Measurements from ENCODE around the gene SOX13.

Gene SOX13

DNA sequence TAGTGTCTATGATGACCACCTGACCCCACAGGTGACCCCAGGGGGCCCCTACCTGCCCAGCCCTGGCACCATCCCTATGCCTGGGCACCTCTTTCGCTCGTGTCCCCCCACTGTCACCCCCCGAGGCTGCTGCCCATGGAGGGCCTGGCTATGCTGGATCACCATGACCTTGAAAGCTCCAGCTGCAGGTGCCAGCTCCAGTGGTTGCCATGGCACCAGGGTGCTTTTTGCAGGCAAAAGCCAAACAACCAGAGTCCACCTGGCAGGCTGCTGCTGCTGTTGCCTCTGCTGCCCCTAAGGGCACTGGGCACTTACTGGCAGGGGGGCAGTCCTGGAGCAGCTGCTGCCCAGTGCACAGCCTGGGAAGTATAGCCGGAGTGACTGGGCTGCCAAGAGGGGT is 57.3 kb downstream of the SOX13 start:
- DNase-seq (ENCODE audit: low read depth in 2 of 2, low spot score in 1 of 2): no peak

DNA sequence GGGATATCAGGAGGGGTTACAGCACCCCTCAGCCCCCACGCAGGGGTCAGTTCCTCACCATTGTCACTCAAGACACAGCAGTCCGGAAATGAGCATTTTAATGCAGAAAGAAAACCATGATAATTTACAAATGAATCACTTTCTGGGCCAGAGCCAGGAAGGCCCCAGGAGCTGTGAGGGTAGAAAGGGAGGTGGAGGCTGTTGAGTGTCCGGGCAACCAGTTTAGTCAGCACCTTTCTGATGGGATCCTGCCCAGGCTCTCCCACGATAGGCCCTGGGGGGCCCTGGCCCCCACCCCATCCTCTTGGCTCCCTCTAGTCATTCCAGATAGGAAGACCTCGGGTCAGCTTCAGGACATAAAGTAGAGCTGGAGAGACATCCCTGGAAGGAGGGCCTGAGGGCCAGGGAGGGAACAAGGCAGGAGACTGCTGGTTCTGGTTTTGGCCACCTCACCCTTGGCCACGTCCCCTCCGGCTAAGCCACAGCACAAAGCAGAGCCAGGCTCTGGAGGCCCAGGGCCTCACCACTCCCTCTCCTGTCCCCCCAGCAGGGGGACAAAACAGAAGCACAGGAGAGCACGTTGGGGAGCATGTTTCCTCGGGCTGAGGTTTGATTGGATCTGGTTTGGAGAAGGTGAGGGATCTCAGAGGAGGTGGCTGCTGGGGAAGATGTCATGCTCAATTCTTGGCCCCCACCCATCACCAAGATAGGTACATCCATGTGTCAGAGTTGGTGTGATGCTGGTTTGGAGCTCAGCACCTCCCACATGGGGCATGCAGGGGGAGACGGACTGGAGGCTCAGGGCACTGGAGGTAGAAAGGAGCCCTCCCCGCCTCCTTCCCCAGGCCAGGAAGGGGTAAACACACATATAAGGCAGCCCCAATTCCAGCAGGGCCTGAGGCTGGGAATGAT is 58.3 kb downstream of the SOX13 start:
- DNase-seq (ENCODE audit: low read depth in 2 of 2, low spot score in 1 of 2): no peak

DNA sequence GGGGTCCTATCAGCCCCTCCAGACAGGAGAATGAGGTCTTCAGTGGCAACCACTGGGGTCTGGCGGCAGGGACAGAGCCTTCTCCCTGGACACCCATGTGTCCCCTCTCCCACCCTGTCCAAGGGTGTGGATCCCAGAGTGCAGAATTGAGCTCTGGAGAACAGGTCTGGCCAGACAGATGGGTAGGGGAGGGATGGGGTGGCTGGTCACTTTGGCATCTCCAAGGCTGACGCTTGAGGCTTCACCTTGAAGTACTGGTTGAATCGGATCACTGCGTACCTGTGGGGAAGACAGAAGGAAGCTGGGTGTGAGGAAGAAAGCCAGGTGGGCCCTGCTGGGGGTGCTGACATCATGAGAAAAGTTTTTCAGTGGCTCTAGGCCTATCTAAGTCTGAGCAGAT is 59.1 kb downstream of the SOX13 start:
- no peak for DNase-seq (ENCODE audit: low read depth in 2 of 2, low spot score in 1 of 2)

DNA sequence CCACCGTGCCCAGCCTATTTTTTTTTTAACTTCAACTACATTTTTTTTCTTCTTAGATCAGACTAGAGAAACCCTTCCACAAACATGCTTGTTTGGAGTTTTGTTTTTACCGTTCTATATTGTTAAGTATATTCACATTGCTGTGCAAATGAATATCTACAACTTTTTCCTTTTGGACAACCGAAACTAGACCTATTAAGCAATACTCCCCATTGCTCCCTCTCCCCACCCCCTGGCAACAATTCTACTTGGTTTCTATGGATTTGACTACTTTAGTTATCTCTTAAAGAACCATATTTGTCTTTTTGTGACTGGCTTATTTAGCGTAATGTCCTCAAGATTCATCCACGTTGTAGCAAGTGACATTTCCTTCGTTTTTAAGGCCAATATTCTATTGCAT is 59.8 kb downstream of the SOX13 start:
- no peak for DNase-seq (ENCODE audit: low read depth in 2 of 2, low spot score in 1 of 2)

DNA sequence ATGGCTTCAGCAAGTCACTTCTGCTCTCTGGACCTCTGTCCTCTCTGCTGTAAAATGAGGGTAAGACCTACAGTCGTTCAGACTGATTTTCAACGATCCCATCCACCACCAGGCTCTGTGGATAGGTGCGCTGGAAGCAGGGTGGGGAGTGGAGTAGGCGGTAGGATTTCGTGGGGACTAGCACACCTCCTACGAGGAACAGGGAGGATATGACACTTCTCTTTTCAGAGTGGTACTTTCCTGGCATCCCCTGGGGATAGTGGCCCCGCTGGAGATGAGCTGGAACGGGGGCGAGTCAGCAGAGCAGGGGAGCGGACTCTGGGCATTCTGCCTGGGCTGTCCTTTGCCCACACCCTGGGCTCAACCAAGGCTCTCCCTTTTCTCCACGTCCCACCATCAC is 61.2 kb downstream of the SOX13 start:
- no peak for DNase-seq (ENCODE audit: low read depth in 2 of 2, low spot score in 1 of 2)

DNA sequence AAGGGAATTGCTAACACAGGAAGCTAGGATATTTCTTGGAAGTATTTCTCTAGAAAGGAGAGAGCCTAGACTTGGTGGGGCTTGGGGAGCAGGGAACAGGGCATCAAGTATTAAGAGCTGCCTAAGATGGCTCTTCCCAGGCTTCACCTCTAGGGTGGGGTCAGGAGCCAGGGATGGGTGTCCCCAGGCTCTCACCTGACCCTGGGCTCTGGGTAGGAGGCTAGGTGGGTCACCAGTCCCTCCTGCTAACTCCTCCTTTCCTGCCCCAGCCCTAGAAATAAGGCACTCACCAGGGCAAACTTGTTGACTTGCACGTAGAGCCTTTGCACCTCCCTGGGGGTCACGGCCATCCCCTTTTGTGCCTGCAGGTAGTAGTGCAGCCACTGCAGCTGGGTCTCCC is 63.9 kb downstream of the SOX13 start:
- no peak for DNase-seq (ENCODE audit: low read depth in 2 of 2, low spot score in 1 of 2)

DNA sequence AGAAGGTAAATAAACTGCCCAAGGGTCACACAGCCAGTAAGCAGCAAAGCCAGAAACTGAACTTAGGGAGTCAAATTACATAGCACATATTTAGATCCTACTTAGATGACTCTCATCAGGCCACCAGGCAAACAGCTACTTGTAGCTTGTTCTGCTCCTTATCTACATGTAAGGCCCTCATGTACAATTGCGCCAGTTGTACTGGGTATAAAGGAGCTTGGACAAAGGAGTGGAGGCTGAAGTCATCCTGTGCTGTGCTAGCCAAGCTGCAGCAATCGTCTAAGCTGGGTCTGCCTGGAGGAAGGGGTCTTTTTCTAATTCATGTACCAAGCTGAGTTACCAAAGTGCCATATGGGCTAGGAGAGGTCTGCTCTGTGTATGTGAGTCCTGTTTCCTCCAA is 66.2 kb downstream of the SOX13 start:
- DNase-seq (ENCODE audit: low read depth in 2 of 2, low spot score in 1 of 2): no peak

DNA sequence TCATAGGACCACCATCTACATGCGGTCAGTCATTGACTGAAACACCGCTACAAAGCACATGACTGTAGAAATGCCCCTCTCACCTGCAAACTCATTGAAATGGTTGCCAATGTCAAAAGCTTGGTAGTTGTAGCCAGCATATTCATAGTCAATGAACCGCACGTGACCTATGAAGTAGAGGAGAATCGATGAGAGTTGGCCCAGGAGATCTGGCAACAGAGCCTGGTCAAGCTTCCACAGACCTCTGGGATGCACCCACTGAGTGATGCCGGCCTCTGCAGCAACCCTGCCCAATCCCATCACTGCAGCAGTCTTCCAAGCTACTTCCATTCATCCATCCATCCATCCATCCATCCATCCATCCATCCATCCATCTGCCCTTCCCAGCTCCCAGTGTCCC is 67.0 kb downstream of the SOX13 start:
- no peak for DNase-seq (ENCODE audit: low read depth in 2 of 2, low spot score in 1 of 2)

DNA sequence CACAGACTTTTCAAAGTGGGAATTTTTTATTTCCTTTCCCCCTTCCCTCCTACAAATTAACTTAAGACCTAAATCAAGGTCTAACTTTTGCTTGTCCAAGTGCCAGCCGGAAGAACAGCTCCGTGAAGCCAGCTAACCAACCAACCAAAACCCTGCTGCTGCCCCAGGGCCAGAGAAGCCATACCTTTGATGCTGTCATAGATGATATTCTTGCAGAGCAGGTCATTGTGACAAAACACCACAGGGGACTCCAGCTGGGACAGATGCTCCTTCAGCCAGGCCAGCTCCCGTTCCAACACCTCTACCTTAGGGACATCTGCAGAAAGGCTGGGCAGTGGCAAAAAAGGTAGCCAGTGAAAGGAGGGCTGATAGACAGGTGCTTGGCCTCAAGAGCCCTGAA is 68.2 kb downstream of the SOX13 start:
- DNase-seq (ENCODE audit: low read depth in 2 of 2, low spot score in 1 of 2): no peak

DNA sequence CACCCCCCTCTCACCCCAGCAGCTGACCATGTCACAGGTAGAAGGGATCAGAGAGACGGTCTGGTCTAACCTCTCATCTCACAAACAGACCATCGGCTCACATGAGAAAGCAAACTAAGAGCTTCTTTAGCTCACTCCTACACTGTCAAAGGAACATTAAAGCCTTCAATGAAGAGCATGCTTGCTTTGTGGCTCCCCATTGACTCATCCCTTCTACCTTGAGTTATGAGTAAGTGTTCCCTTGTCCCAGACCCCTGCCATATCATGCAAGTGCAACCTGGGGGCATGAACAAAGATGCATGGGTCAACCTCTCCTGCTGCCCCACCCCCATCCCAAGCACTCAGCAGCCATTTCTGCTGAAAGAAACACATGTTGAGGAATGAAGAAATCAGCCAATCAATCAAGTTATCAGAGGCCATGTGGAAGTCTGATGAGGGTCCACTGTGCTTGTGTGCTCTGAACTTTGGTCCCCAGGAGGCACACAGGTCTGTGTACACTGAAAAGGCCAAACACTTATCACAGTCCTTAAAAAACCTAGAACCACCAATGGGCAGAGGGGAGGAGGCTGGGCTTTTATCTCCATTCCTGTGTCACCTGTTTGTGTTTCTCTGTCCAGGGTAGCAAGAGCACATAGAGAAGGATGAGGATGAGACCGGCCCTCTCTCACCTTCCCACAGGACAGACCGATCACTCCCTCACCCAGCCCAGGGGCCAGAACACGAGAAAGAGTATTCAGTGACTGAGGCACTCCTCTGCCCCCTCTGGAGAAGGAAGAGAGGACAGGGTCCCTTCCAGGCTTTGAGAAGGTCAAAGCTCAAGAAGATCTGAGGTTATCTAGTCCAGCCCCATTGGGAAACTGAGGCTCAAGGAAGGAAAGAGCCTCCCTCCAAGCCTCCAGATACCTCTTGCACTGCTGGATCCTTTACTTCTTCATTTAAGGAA is 69.4 kb downstream of the SOX13 start:
- no peak for DNase-seq (ENCODE audit: low read depth in 2 of 2, low spot score in 1 of 2)

DNA sequence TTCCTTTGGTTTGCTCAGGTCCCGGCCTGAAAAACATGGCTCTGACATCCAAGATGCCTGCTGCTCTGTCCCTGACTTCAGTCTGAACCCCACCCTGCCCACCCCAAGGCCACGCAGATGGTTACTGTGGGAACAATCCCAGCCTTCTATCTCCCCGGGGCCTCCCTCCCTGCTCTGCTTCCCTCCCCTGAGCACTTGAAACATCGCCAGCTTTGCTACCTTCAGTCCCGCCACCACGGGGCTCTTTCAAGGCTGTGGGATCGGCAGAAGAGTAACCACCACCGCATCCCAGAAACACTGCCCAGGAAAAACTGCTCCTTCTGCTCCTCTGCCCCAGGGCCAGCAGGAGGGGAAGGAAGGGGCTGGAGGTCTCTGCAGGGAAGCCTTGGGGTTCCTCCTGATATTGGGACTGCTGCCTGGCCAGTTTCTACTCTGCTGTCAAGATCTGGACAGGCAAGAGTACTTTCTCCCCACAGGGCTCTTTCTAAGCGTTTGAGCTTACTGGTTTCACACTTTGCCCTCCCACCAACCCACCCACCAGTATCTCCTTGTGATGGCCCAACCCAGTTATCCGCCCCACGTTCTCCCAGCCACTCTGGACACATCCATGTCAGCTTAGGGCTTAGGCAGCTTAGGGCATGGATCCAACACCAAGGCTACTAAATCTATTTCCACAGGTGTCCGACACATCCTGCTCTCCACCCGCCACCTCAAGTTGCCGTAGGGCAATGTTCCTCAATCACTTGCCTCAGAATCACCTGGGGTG is 70.5 kb downstream of the SOX13 start:
- DNase-seq (ENCODE audit: low read depth in 2 of 2, low spot score in 1 of 2): no peak

DNA sequence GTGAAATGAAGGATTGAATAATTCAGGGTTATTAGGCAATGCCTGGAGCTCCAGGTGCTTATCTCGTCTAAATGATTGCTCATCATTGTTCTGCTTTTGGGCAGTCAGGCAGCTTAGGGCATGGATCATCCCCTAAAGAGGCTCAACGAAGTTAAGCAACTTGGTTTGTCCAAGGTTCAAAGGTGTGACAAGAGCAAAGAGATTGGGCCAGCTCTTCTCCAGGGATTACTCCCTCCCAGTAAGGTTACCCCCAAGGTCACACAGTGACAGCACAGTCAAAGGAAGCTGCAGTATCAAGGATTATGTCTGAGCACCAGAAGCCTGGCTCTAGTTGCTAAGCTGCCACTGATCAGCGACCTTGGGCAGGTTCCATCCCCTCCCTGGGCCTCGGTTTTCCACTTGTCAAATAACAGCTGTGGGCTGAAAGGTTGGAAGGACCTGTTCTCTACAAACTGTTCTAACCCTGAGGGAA is 72.2 kb downstream of the SOX13 start:
- DNase-seq (ENCODE audit: low read depth in 2 of 2, low spot score in 1 of 2): no peak

DNA sequence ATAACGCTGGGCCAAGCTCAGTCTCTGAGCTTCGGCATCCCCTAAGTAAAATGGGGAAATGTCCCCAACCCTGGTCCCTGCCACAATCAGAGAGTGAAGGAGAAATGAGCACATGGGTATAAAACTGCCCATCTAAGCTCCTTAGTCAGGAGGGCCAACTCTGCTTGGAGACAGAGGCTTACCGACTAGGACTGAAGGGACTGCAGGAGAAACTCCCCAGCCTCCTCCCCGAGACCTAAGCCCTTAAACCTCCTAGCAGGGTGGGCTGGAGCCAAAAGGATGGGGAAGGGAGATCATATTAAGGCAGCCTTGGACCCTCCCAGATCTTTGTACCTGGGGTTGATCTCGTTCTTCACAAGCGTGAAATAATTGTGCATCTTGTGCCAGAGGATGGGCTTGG is 73.4 kb downstream of the SOX13 start:
- DNase-seq (ENCODE audit: low read depth in 2 of 2, low spot score in 1 of 2): no peak

DNA sequence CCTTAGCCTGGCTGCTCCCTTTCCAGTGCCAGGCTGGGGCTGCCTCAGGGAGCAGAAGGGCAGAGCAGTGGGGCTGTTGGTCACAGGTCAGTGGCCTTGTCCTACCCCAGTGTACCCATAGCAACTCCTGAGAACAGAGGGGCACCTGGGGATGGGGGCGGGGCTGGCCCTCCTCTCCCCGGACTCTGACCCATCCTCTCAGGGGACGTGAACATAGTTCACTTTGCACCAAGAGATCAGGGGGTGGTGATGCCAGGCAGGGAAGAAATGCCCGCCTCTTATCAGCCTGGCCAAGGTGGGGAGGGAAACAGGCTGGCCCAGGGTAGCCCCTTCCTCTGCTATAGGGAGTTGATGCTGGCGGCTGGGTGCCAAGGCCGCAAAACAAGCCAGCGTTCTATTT is 74.0 kb downstream of the SOX13 start:
- DNase-seq (ENCODE audit: low read depth in 2 of 2, low spot score in 1 of 2): no peak

DNA sequence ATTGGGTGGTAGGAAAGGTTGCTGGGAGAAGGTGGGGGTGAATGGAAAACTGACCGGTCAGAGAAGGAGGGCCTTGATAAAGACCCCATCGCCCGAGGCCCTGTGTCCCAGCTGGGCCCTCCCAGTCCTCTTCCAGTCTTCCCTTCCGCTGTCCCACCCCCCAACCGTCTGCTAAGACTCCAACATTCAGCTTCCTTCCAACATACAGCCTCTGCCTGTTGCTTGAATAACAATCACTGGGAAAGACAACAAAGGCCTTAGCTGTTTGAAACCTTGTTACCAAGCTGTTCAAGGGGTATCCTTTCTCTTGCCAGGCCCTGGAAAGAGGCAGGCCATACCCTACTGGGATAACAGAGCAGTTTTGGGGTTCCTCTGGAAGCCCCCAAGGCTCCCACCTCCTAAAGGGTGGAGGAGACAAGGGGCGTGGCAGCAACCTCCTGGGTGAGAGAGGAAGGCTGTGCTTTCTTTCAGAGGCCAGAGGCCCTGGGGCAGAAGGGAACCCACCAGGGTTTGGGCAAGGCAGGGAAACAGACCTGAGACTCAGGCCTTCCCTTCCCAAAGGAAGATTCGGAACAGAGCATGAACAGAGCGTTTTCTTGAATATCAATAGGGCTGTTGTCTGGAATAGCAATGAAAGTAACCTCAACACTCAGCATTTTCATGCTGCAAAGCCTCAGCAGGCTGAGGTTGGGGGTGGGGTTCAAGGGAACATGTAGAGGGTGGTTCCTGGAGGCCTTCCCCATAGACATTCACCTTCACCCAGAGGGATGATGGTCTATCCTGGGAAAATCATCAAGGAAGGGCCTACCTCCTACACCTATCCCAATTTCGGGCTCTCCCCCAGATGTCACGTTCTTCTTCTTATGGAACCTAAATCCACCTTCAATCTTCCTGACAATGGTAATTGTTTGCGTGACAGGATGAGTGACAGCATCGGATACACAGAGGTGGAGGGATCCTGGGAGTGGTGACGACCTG is 74.8 kb downstream of the SOX13 start:
- DNase-seq (ENCODE audit: low read depth in 2 of 2, low spot score in 1 of 2): no peak

DNA sequence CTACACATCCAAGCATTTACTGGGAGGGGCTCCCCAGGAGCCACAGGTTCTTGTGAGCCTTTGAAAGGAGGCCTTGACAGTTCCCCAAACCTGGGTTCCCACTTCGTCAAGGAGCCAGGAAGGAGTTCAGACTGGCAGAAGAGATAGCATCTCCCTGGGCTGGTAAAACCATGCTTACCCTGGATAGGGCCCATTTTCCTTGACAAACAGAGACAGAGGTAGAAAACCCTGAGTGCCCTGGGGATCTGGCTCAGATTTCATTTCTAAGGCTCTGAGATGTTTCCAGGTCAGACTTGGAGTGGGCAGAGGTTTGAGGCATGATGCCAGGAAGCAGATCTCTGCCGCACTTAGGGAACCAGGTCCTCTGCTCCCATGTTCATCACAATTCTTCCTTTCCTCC is 76.2 kb downstream of the SOX13 start:
- no peak for DNase-seq (ENCODE audit: low read depth in 2 of 2, low spot score in 1 of 2)

DNA sequence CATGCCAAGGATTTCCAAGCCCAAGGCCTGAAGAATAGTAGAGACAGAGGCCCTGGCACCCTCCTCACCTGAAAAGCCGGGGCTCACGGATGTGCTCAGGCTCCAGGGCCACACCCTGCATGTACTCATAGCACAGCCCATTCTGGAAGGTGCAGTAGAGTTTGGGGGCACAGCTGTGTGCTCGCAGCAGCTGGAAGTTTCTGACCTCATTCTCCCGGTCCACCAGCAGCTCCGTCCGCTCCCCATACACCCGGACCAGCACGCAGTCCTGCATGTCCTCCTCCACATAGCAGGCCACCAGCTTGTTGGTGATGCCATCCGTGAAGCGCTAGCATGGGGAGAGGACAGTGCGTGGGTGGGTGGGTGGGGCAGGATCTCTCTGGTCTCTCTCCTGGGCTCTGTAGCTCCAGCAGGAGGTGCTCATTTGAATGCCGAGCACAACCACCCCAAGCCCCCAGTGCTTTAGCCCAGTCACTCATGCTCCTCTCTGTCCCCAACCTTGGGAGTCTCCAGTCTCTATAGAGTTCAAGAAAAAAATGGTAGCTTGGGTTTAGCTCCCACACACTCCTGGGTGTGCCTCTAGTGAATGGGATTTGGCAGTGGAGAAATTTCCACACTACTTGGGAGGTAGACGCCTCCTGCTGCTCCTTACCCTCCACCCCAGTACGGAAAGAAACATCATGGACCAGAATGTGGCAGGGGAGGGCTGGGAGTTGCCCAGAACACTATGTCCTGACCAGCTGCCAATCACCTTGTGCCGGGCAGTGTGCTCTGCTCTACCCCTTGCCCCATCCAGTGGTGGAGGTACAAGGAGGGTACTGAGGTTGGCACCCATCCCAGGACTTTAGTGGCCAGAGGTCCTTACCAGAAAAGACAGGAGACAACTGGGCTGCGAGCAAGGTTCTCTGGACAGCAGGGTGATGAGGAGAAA is 77.0 kb downstream of the SOX13 start:
- DNase-seq (ENCODE audit: low read depth in 2 of 2, low spot score in 1 of 2): no peak

DNA sequence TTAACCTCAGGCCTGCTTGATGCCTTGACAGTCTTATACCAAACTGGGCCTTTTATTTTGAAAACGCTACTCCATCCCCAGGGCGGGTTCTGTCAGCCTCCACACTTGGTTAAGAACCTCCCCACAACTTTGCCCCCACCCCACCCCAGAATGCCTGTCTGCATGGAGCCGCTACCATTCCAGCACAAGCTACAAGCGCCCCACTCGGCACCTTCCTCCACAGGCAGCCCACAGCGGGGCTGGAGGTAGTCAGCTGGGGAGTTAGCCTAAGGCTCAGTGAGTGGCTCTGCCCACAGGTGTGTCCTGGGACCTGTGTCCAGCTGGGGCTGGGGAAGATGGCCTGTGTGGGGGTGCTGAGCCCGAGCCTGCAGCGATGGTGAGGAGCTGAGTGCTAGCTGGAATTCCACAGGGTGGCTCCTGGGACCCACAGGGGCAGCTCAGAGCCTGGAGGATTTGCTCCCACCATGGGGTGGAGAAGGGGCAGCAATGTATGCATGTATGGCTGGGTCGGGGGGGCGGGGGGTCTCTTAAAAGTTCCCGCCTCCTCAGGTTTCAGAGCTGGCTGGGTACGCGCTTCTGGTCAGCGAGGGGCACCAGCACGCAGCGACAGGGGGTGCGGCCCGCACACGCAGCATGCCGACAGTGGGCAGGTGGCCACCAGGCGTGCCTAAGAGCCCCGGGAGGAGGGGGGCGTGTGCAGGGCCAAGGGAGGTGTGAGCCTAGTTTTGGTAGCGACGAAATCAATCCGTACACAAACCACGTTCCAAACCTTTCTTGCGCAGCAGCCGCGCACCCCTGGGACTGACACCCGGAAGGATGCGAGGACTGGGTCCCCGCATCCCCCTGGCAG is 78.0 kb downstream of the SOX13 start:
- DNase-seq (ENCODE audit: low read depth in 2 of 2, low spot score in 1 of 2): no peak

All from stimulated activated CD8-positive, alpha-beta memory T cell treated with anti-CD3 and anti-CD28 coated beads, Interleukin-4, amount 100 ng/mL, for 4 hours (primary cell).